Smooth muscle cell (in vitro differentiated cells): ENCODE results near the gene COPS3. TPM values are rescaled to one million over a fixed set of nuclear protein-coding genes. Genes with fewer than 3 reads are reported as not detected.

ENCODE experiments used
- DNase-seq: peaks from one replicate; lab custom pipeline; 2025; ENCODE audit not compliant: unreplicated experiment; lab: John Stamatoyannopoulos, UW
- H2AFZ ChIP-seq: fragments of 200-600 bp; sonication (generic); 2 replicates; pipeline ENCODE4 v1.6.0; 2016; ENCODE audit warnings: antibody characterized with exemption, low read depth, mild to moderate bottlenecking
- H3F3A ChIP-seq: fragments of 200-600 bp; sonication (generic); 2 replicates; pipeline ENCODE4 v1.6.0; 2017; ENCODE audit warnings: antibody characterized with exemption, low read depth
- H3K27ac ChIP-seq: fragments of 200-600 bp; sonication (generic); 2 replicates; pipeline ENCODE4 v1.5.1; 2016; ENCODE audit warnings: low read depth, mild to moderate bottlenecking
- H3K27me3 ChIP-seq: fragments of 200-600 bp; sonication (generic); 2 replicates; pipeline ENCODE4 v1.6.1; 2016; ENCODE audit warnings: low read depth, mild to moderate bottlenecking
- H3K36me3 ChIP-seq: fragments of 200-600 bp; sonication (generic); 2 replicates; pipeline ENCODE4 v1.5.1; 2016; ENCODE audit warnings: low read depth
- H3K4me1 ChIP-seq: fragments of 200-600 bp; sonication (generic); 2 replicates; pipeline ENCODE4 v1.5.1; 2016; ENCODE audit warnings: low read depth
- H3K4me2 ChIP-seq: fragments of 200-600 bp; sonication (generic); 2 replicates; pipeline ENCODE4 v1.6.0; 2016; ENCODE audit warnings: mild to moderate bottlenecking
- H3K4me3 ChIP-seq: fragments of 200-600 bp; sonication (generic); 2 replicates; pipeline ENCODE4 v1.5.1; 2016; ENCODE audit warnings: mild to moderate bottlenecking
- H3K79me2 ChIP-seq: fragments of 200-600 bp; sonication (generic); 2 replicates; pipeline ENCODE4 v1.6.0; 2016; ENCODE audit warnings: low read depth, mild to moderate bottlenecking
- H3K9ac ChIP-seq: fragments of 200-600 bp; sonication (generic); 2 replicates; pipeline ENCODE4 v1.6.0; 2016; ENCODE audit warnings: low read depth
- H3K9me3 ChIP-seq: fragments of 200-600 bp; sonication (generic); replicated peaks from 2 replicates; pipeline ENCODE4 v1.5.1; 2016; ENCODE audit warnings: low read depth
- H4K20me1 ChIP-seq: fragments of 200-600 bp; sonication (generic); 2 replicates; pipeline ENCODE4 v1.6.0; 2016; ENCODE audit warnings: low read depth
- CTCF ChIP-seq: fragments of 200-600 bp; sonication (generic); IDR thresholded peaks from 2 replicates; pipeline ENCODE4 v1.5.1; 2017; ENCODE audit warnings: borderline replicate concordance, mild to moderate bottlenecking, antibody characterized with exemption; ENCODE audit not compliant: insufficient read depth, poor library complexity, severe bottlenecking
- WGBS: methylation state at CpG from one replicate; pipeline ENCODE4 v1.1.7; 2016; ENCODE audit warnings: low lambda C conversion rate; 5-methylcytosine and 5-hydroxymethylcytosine counted together
- polyA plus RNA-seq: library from polyadenylated mRNA; unstranded; fragments of >200 nt; fragmentation: Nextera tagmentation; extraction: Ambion mirVana; gene quantifications from 2 replicates; pipeline ENCODE4 v1.2.1, GENCODE V29; 2016
- total RNA-seq: library from RNA; depleted of rRNA; stranded (reverse); fragments of >200 nt; gene quantifications from 2 replicates; pipeline ENCODE4 v1.2.3, GENCODE V29; 2014

Gene COPS3
- total and polyA plus RNA-seq, 2 experiments from 2014 or later = 68.3 to 77.0 TPM

GRCh38 chr17:17243163-17243562 lies 37.9 kb downstream of the COPS3 start:
- 92% methylated on average over 6 of the region's 6 CpGs for WGBS
- TF ChIP-seq CTCF = no peak
- DNase-seq = no peak

GRCh38 chr17:17242246-17242645 lies 38.8 kb downstream of the COPS3 start:
- Histone ChIP-seq H3K36me3 (peaks cover 11% of the 10 kb centered on the region), H3K79me2 (no peaks in the 10 kb centered on the region), H4K20me1 (no peaks in the 10 kb centered on the region), H2AFZ (no peak overlapping the region), H3K4me2 (no peak overlapping the region), H3K4me3 (no peak overlapping the region), H3F3A (peaks cover 7% of the 10 kb centered on the region), H3K27me3 (no peaks in the 10 kb centered on the region), H3K9ac (no peak overlapping the region), H3K9me3 (no peaks in the 10 kb centered on the region), H3K4me1 (no peaks in the 10 kb centered on the region), H3K27ac (no peak overlapping the region)
- no peak for DNase-seq
- no peak for TF ChIP-seq CTCF
- 98% methylated on average over 7 of the region's 7 CpGs for WGBS

More at GRCh38 chr17:17243163-17243562, 37.9 kb downstream of the COPS3 start:
- H3K4me2 ChIP-seq = no peak overlapping the region
- no peaks in the 10 kb centered on the region for H3K79me2 ChIP-seq
- H3K9ac ChIP-seq = no peak overlapping the region
- H3K9me3 ChIP-seq = no peaks in the 10 kb centered on the region
- H3K4me1 ChIP-seq = no peaks in the 10 kb centered on the region
- peaks cover 7% of the 10 kb centered on the region for H3F3A ChIP-seq
- no peaks in the 10 kb centered on the region for H4K20me1 ChIP-seq
- H2AFZ ChIP-seq = no peak overlapping the region
- H3K27me3 ChIP-seq = no peaks in the 10 kb centered on the region
- no peak overlapping the region for H3K4me3 ChIP-seq
- H3K36me3 ChIP-seq = peaks cover 11% of the 10 kb centered on the region
- no peak overlapping the region for H3K27ac ChIP-seq

- no peaks in the 10 kb centered on the region for H3K9me3 ChIP-seq
- no peak overlapping the region for H3K4me3 ChIP-seq
- no peak overlapping the region for H3K4me2 ChIP-seq
- H4K20me1 ChIP-seq = no peaks in the 10 kb centered on the region
- H3K27me3 ChIP-seq = no peaks in the 10 kb centered on the region
- H3K4me1 ChIP-seq = no peaks in the 10 kb centered on the region
- TF ChIP-seq CTCF = no peak
- WGBS = 88% methylated on average over 10 of the region's 10 CpGs
- no peak overlapping the region for H3K9ac ChIP-seq
- H2AFZ ChIP-seq = no peak overlapping the region
- H3K27ac ChIP-seq = no peak overlapping the region
- no peak for DNase-seq
- peaks cover 9% of the 10 kb centered on the region for H3K36me3 ChIP-seq
- H3K79me2 ChIP-seq = peaks cover 3% of the 10 kb centered on the region
- peaks cover 7% of the 10 kb centered on the region for H3F3A ChIP-seq
Observed at GRCh38 chr17:17241656-17242055, 39.4 kb downstream of the COPS3 start.

GRCh38 chr17:17239832-17240231 lies 41.2 kb downstream of the COPS3 start:
- H3K9ac ChIP-seq = no peak overlapping the region
- peaks cover 3% of the 10 kb centered on the region for H3F3A ChIP-seq
- DNase-seq = no peak
- no peaks in the 10 kb centered on the region for H3K36me3 ChIP-seq
- H4K20me1 ChIP-seq = peaks cover 14% of the 10 kb centered on the region
- H3K27ac ChIP-seq = no peak overlapping the region
- 88% methylated on average over 1 of the region's 1 CpG for WGBS
- no peaks in the 10 kb centered on the region for H3K27me3 ChIP-seq
- no peaks in the 10 kb centered on the region for H3K9me3 ChIP-seq
- H3K4me1 ChIP-seq = peaks cover 9% of the 10 kb centered on the region
- peaks cover 21% of the 10 kb centered on the region for H3K79me2 ChIP-seq
- TF ChIP-seq CTCF = no peak
- H2AFZ ChIP-seq = no peak overlapping the region
- H3K4me3 ChIP-seq = no peak overlapping the region
- no peak overlapping the region for H3K4me2 ChIP-seq
